A549 (cell line): ENCODE data around the gene B3GAT1. TPM values are rescaled to one million over a fixed set of nuclear protein-coding genes. Genes with fewer than 3 reads are reported as not detected.

Source experiments
- ATAC-seq, 2 experiments: fragments of 200-7000 bp in 1 of 2; fragments of >200 bp in 1 of 2; cut with Nextera tagmentation in 1 of 2; cut with Tn5 transposase in 1 of 2; 3 replicates each; pipeline versions ENCODE4 v1.8.0 to v1.9.1; 2018 to 2020; ENCODE audit warnings: mild to moderate bottlenecking in 1 of 2, moderate library complexity in 1 of 2
- CTCF ChIA-PET: fragments of 300-600 bp; sonication (Branson Sonifier 250); formaldehyde crosslinking; extraction: SDS; loops from one replicate; lab custom pipeline; 2021; ENCODE audit warnings: antibody characterized with exemption, inconsistent platforms; lab: Yijun Ruan, JAX
- POLR2A ChIA-PET: fragments of 350-600 bp; formaldehyde crosslinking; extraction: SDS; loops from one replicate; lab custom pipeline; 2021; ENCODE audit warnings: antibody characterized with exemption, inconsistent platforms; lab: Yijun Ruan, JAX
- DNase-seq, 2 experiments: peaks; one replicate each; pipeline versions ENCODE4 v3.0.0 to v3.0.0-alpha.2; 2011 to 2016; ENCODE audit warnings: low read depth in 1 of 2, low spot score in 1 of 2
- FAIRE-seq: peaks from 2 replicates; lab custom pipeline; 2011; peaks lifted over from hg19 to GRCh38; lab: Jason Lieb, UNC
- H3K27ac ChIP-seq, 2 experiments: fragments of >200 bp; sonication (Bioruptor Twin); formaldehyde crosslinking; 3 replicates each; pipeline ENCODE4 v1.5.1; 2016 to 2017
- H3K4me1 ChIP-seq: fragments of >200 bp; sonication (Bioruptor Twin); formaldehyde crosslinking; 3 replicates; pipeline ENCODE4 v1.6.1; 2016
- H3K4me2 ChIP-seq: fragments of >200 bp; sonication (Bioruptor Twin); formaldehyde crosslinking; 3 replicates; pipeline ENCODE4 v1.6.1; 2016
- H3K4me3 ChIP-seq: fragments of >200 bp; sonication (Bioruptor Twin); formaldehyde crosslinking; 3 replicates; pipeline ENCODE4 v1.5.1; 2016
- H3K9me3 ChIP-seq: fragments of >200 bp; sonication (Bioruptor Twin); formaldehyde crosslinking; 3 replicates; pipeline ENCODE4 v1.6.1; 2016
- BHLHE40 ChIP-seq: IDR thresholded peaks from 2 replicates; pipeline ENCODE4 v1.6.1; 2012; ENCODE audit warnings: low read depth, low read length, inconsistent platforms
- CHD2 ChIP-seq: fragments of 150-350 bp; IDR thresholded peaks from 2 replicates; pipeline ENCODE4 v1.6.1; 2014; ENCODE audit warnings: low read length; ENCODE audit not compliant: partially characterized antibody
- E2F6 ChIP-seq: IDR thresholded peaks from 2 replicates; pipeline ENCODE4 v1.6.1; 2012; ENCODE audit warnings: low read depth, borderline replicate concordance
- EHMT2 ChIP-seq: fragments of 200-600 bp; sonication (generic); IDR thresholded peaks from 2 replicates; pipeline ENCODE4 v1.6.1; 2016; ENCODE audit warnings: antibody characterized with exemption, low read depth, mild to moderate bottlenecking, moderate library complexity
- FOSB ChIP-seq: fragments of 250-450 bp; sonication (Bioruptor Pico); IDR thresholded peaks from 2 replicates; pipeline ENCODE4 v1.5.0; 2020; ENCODE audit warnings: mild to moderate bottlenecking, moderate library complexity
- FOXS1 ChIP-seq: fragments of 250-450 bp; sonication (Bioruptor Pico); IDR thresholded peaks from 2 replicates; pipeline ENCODE4 v1.5.0; 2020; ENCODE audit warnings: mild to moderate bottlenecking, moderate library complexity
- HDAC2 ChIP-seq: fragments of 200-600 bp; sonication (generic); IDR thresholded peaks from 2 replicates; pipeline ENCODE4 v1.6.1; 2016
- HMGXB4 ChIP-seq: fragments of 250-450 bp; sonication (Bioruptor Pico); IDR thresholded peaks from 2 replicates; pipeline ENCODE4 v1.5.0; 2021; ENCODE audit warnings: mild to moderate bottlenecking, moderate library complexity, borderline replicate concordance
- HOXB13 ChIP-seq: fragments of 250-450 bp; sonication (Bioruptor Pico); IDR thresholded peaks from 2 replicates; pipeline ENCODE4 v1.5.0; 2020; ENCODE audit warnings: low read depth, mild to moderate bottlenecking, moderate library complexity
- HOXB5 ChIP-seq: fragments of 250-450 bp; sonication (Bioruptor Pico); IDR thresholded peaks from 2 replicates; pipeline ENCODE4 v1.5.0; 2020; ENCODE audit warnings: mild to moderate bottlenecking, moderate library complexity
- JUNB ChIP-seq: fragments of >200 bp; sonication (Bioruptor Twin); formaldehyde crosslinking; IDR thresholded peaks from 2 replicates; pipeline ENCODE4 v1.6.1; 2016
- KDM5A ChIP-seq: fragments of 200-600 bp; sonication (generic); IDR thresholded peaks from 2 replicates; pipeline ENCODE4 v1.6.1; 2016; ENCODE audit warnings: antibody characterized with exemption, mild to moderate bottlenecking
- MAZ ChIP-seq: fragments of 150-350 bp; IDR thresholded peaks from 2 replicates; pipeline ENCODE4 v1.6.1; 2014; ENCODE audit warnings: antibody characterized with exemption, low read depth, low read length, borderline replicate concordance
- NFE2L2 ChIP-seq: fragments of 150-350 bp; conservative IDR thresholded peaks from 2 replicates; pipeline ENCODE4 v1.6.1; 2014; ENCODE audit warnings: low read length
- NR3C1 ChIP-seq: fragments of >200 bp; sonication (Bioruptor Twin); formaldehyde crosslinking; IDR thresholded peaks from 3 replicates; pipeline ENCODE4 v1.6.1; 2017
- RCOR1 ChIP-seq: fragments of 150-350 bp; IDR thresholded peaks from 2 replicates; pipeline ENCODE4 v1.6.1; 2014; ENCODE audit warnings: antibody characterized with exemption, low read length, low read depth
- RFX5 ChIP-seq: fragments of 450-650 bp; IDR thresholded peaks from 2 replicates; pipeline ENCODE4 v1.7.1; 2014; ENCODE audit warnings: antibody characterized with exemption, mild to moderate bottlenecking, moderate library complexity
- RNF2 ChIP-seq: fragments of 200-600 bp; sonication (generic); IDR thresholded peaks from 2 replicates; pipeline ENCODE4 v1.6.1; 2016; ENCODE audit warnings: low read depth, mild to moderate bottlenecking, antibody characterized with exemption, moderate library complexity, borderline replicate concordance
- TFCP2L1 ChIP-seq: fragments of 250-450 bp; sonication (Bioruptor Pico); IDR thresholded peaks from 2 replicates; pipeline ENCODE4 v1.5.0; 2021; ENCODE audit warnings: mild to moderate bottlenecking
- TP53 ChIP-seq: fragments of 250-450 bp; sonication (Bioruptor Pico); IDR thresholded peaks from 2 replicates; pipeline ENCODE4 v1.5.0; 2021; ENCODE audit warnings: mild to moderate bottlenecking, moderate library complexity
- ZC3H11A ChIP-seq: fragments of 450-650 bp; IDR thresholded peaks from 2 replicates; pipeline ENCODE4 v1.6.1; 2014; ENCODE audit warnings: antibody characterized with exemption, mild to moderate bottlenecking
- ZFP36 ChIP-seq: fragments of 450-650 bp; IDR thresholded peaks from 2 replicates; pipeline ENCODE4 v1.6.1; 2014; ENCODE audit warnings: borderline replicate concordance; ENCODE audit not compliant: partially characterized antibody
- ZSCAN20 ChIP-seq: fragments of 250-450 bp; sonication (Bioruptor Pico); IDR thresholded peaks from 2 replicates; pipeline ENCODE4 v1.8.0; 2022; ENCODE audit warnings: mild to moderate bottlenecking, moderate library complexity
- WGBS: methylation state at CpG from one replicate; pipeline ENCODE4 v1.1.6; 2017; ENCODE audit errors: missing lambda C conversion rate; 5-methylcytosine and 5-hydroxymethylcytosine counted together
- polyA plus RNA-seq, 4 experiments: library from polyadenylated mRNA; depleted of rRNA in 3 of 4; stranded (reverse); fragments of >200 nt; fragmentation: RNase III in 1 of 4; extraction: RNeasy Plus Mini Kit Qiagen cat#74134 plus additional on column Dnase treatment in 1 of 4; gene quantifications; 2 replicates in 3 of 4; 3 replicates in 1 of 4; pipeline ENCODE4 v1.2.3, GENCODE V29; 2011 to 2017
- TF ChIP-seq, protein P1 (sequence below): fragments of >200 bp; sonication (Bioruptor Twin); formaldehyde crosslinking; IDR thresholded peaks from 2 replicates; pipeline ENCODE4 v1.6.1; 2016

B3GAT1 gene
- polyA plus RNA-seq, 2 of the 4 experiments (the other 2 are of a cell fraction) = not detected

DNA sequence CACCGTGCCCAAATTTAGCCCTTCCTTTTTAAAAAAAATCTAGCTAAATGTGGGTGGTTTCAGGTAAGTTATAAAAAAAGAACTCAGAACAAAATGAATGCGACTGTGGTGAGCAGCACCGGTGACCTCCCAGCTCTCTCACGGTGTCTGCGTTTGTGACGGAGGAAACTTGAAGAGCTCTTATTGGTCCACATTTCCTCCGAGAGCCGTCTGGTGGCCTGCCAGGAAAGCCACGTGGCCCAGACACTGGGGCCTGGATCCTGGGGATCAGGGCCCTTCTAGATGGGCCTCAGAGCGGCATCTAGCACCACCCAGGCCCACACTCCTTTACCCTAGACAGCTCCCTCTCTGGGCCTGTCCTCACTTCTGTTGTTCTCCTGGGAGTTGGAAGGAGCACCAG is 39.5 kb downstream of the B3GAT1 start:
- DNase-seq (no peak), ATAC-seq (no peak), FAIRE-seq (no peak)
- 75% methylated on average over 9 of the region's 10 CpGs for WGBS
- H3K27ac ChIP-seq = no peak overlapping the region
- CTCF ChIA-PET = no interaction called here
- POLR2A ChIA-PET = no interaction called here
- no peaks in the 10 kb centered on the region for H3K9me3 ChIP-seq
- H3K4me3 ChIP-seq = no peak overlapping the region
- H3K4me2 ChIP-seq = no peak overlapping the region
- TF ChIP-seq ZFP36 (no peak), HMGXB4 (CRISPR knock-in tag) (no peak), NFE2L2 (no peak), BHLHE40 (no peak), TP53 (CRISPR knock-in tag) (no peak), KDM5A (no peak)
- TF ChIP-seq, all 56 proteins: peak for 0
- H3K4me1 ChIP-seq = no peaks in the 10 kb centered on the region

DNA sequence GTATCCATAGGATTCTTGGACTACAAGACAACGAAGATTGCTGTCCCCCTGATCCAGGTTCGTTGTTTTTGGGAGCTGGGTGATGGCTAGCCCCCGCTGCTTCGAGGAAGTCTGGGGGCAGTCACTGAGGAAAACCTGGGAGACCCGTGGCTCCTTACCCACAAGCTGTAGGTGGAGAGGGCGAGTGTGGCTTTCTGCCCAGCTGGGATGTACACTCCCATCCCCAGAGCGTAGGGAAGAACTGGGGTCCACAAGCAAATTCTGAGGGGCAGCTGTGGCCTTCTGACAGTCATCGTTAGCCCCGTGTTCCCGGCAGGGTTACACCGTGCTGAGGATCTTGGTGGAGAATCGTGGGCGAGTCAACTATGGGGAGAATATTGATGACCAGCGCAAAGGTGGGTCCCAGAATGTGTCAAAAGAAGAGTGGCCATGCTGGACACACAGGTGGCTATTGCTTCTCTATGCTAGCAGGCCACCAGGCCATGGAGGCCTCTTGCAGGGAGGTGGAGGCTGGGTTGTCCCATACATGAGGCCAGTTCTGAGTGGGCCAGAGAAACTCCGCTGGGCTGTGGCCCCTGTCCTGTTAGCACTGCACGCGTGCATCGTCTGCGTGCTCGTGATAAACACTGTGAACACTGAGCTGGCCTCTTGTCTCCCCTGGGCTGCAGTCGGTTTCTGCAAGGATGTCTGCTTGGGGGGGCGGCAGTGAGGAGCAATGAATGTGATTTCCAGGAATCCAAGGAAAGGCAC is 40.4 kb downstream of the B3GAT1 start:
- Histone ChIP-seq H3K4me1 (no peaks in the 10 kb centered on the region), H3K4me3 (no peak overlapping the region), H3K9me3 (no peaks in the 10 kb centered on the region), H3K27ac (no peak overlapping the region), H3K4me2 (no peak overlapping the region)
- CTCF ChIA-PET = no interaction called here
- DNase-seq (no peak), ATAC-seq (no peak), FAIRE-seq (no peak)
- WGBS = 62% methylated on average over 15 of the region's 22 CpGs
- POLR2A ChIA-PET = no interaction called here
- no peak for TF ChIP-seq JUNB
- no peak for TF ChIP-seq MAZ
- no peak for TF ChIP-seq HDAC2
- TF ChIP-seq BHLHE40 = no peak
- TF ChIP-seq FOXS1 (CRISPR knock-in tag) = no peak
- TF ChIP-seq, all 56 proteins: peak for 0

- POLR2A ChIA-PET = no interaction called here
- TF ChIP-seq, protein P1, sequence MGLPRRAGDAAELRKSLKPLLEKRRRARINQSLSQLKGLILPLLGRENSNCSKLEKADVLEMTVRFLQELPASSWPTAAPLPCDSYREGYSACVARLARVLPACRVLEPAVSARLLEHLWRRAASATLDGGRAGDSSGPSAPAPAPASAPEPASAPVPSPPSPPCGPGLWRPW = no peak
- TF ChIP-seq ZSCAN20 (CRISPR knock-in tag) (no peak), HOXB13 (CRISPR knock-in tag) (no peak), RCOR1 (no peak), ZC3H11A (no peak), RNF2 (no peak), FOSB (CRISPR knock-in tag) (no peak), RFX5 (no peak), EHMT2 (no peak), HOXB5 (no peak), NR3C1 (no peak), CHD2 (no peak), TFCP2L1 (no peak), E2F6 (no peak)
- WGBS = 69% methylated on average over 16 of the region's 19 CpGs
- CTCF ChIA-PET = no interaction called here
- Histone ChIP-seq H3K4me2 (no peak overlapping the region), H3K4me3 (no peak overlapping the region), H3K4me1 (no peaks in the 10 kb centered on the region), H3K27ac (no peak overlapping the region), H3K9me3 (no peaks in the 10 kb centered on the region)
- DNase-seq (no peak), FAIRE-seq (no peak), ATAC-seq (no peak)
These were observed 41.3 kb downstream of the B3GAT1 start for GRCh38 chr11:134370526-134371435.
